Prostate gland (tissue), 2 donors: Measurements from ENCODE around the gene COL4A1.

Experiments used
- CTCF ChIP-seq, 4 experiments: fragments of 200-600 bp in 2 of 4; fragments of 450-650 bp in 2 of 4; sonication (generic) in 2 of 4; IDR thresholded peaks; 1 replicate in 3 of 4; 2 replicates in 1 of 4; pipeline ENCODE4 v1.5.1; 2016 to 2019; ENCODE audit warnings: antibody characterized with exemption in 4 of 4, mild to moderate bottlenecking in 2 of 4, moderate library complexity in 2 of 4
- POLR2AphosphoS5 ChIP-seq: sonication (generic); formaldehyde crosslinking; IDR thresholded peaks from one replicate; pipeline ENCODE4 v1.6.1; 2017; ENCODE audit warnings: antibody characterized with exemption

DNA sequence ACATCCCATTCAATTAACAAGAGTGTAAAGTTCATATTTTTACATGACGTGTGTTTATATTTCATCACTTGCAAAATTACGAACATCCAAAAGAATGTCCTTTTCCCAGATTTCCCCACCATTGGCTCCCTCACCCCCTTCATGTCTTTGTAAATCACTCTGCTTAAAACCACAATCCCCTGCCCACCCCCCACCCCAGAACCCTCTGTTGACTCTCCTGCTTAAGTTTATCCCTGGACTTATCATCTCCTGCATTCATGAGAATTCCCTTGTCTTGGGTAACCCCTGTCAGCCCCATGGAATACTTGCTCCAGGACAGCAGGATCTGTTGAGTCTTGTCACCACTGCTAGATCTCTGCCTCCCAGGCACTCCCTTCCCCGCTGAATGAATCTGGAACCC is 109.9 kb downstream of the COL4A1 start:
- TF ChIP-seq CTCF (IDR thresholded peaks at IDR 0.05) = no peak
- TF ChIP-seq POLR2AphosphoS5 = no peak
